ENCODE data around the gene SRBD1.

- TF ChIP-seq CTCF (conservative IDR thresholded peaks at IDR 0.05 in 1 of 2, IDR thresholded peaks at IDR 0.05 in 1 of 2; ENCODE audit: low read depth in 1 of 2, low read length in 2 of 2), result no peak
- TF ChIP-seq EZH2 (IDR thresholded peaks at IDR 0.05; ENCODE audit: low read length, missing control alignments), result no peak
Observed at GRCh38 chr2:45640576-45640975, 29.5 kb upstream of the SRBD1 start.

All from fibroblast of lung (primary cell).